ENCODE data around the gene ARRB1.

DNA sequence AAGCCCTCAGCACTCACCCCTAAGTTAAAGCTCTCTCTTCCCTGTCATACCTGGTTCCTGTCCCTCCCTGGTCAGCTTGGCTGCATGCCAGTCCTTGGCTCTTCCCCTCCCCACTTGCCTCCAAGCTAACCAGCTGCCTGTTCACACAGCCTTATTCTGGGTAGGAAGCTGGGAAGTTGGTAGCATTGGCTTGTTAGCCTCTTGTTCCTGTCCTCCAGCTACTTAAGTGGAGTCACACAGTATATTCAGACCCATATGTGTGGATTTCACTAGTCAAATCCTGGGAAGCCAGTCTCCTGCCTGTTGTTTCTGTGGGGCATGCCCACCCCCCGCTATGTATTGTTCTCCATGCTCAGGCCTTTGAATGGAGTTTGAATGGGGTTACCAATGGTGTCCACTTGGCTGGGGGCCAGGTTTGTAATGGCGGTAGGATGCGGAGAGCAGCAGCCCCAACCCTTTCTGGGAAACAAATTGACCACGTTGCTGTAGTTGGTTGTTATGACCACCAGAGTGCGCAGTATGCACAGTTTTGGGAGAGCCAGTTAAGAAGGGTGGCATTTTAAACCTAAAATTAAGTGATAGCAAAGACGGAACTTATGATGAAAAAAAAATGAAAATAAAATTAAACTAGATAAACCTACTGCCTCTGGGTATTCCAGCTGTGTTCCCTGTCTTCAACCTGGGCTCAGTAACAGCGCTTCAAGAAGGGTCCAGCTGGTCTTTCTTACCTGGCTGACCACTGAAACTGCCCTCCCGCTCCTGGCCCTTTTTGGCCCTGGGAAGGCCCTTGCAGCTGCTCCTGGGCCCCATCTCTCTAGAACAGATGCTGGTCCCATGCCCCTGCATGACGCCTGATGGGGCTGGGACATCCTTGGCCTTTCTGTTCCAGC lies 37.2 kb upstream of the ARRB1 start:
- TF ChIP-seq GATA2 (IDR thresholded peaks at IDR 0.05; ENCODE audit: low read depth, low read length) = no peak
- no peak for TF ChIP-seq GATA3 (IDR thresholded peaks at IDR 0.05; ENCODE audit: low read depth, low read length)

All from SH-SY5Y (cell line).